B cell (primary cell): ENCODE measurements around the gene GLB1L3. TPM values are rescaled to one million over a fixed set of nuclear protein-coding genes. Genes with fewer than 3 reads are reported as not detected.
A peak's percentile ranks its signal among the peaks of the same experiment; 100 is the strongest.

Source experiments
- ATAC-seq: fragments of 200-7000 bp; cut with Tn5 transposase; one replicate; pipeline ENCODE4 v1.10.0; 2021; ENCODE audit warnings: low read depth, mild to moderate bottlenecking, moderate number of reproducible peaks, moderate library complexity
- CTCF ChIA-PET: fragments of 350-600 bp; sonication (Branson Sonifier 250); formaldehyde crosslinking; loops from one replicate; lab custom pipeline; 2021; ENCODE audit warnings: antibody characterized with exemption, inconsistent platforms; lab: Charles Lee
- POLR2A ChIA-PET: fragments of 350-600 bp; sonication (Branson Sonifier 250); formaldehyde crosslinking; loops from one replicate; lab custom pipeline; 2021; ENCODE audit warnings: antibody characterized with exemption; lab: Charles Lee
- DNase-seq: peaks from one replicate; pipeline ENCODE4 v3.0.0; 2013
- H2AFZ ChIP-seq: 2 replicates; pipeline ENCODE4 v1.6.1; 2012; ENCODE audit warnings: mild to moderate bottlenecking, low read depth, low read length; ENCODE audit not compliant: insufficient read depth, poor library complexity, severe bottlenecking
- H3K27ac ChIP-seq, 2 donors: 1 replicate in 1 of 2; 2 replicates in 1 of 2; pipeline ENCODE4 v1.5.1; 2012 to 2013; ENCODE audit warnings: low read length in 2 of 2, mild to moderate bottlenecking in 2 of 2, moderate library complexity in 1 of 2
- H3K27me3 ChIP-seq, 4 experiments: fragments of 200-600 bp in 1 of 4; sonication (generic) in 1 of 4; replicated peaks in 1 of 4; 1 replicate in 2 of 4; 2 replicates in 2 of 4; pipeline versions ENCODE4 v1.6.1 to v1.7.0; 2013 to 2016; ENCODE audit warnings: low read length in 3 of 4, mild to moderate bottlenecking in 2 of 4, mixed read lengths in 1 of 4, moderate library complexity in 1 of 4; ENCODE audit not compliant: insufficient read depth in 4 of 4, control insufficient read depth in 3 of 4; ENCODE audit errors: control extremely low read depth in 1 of 4
- H3K36me3 ChIP-seq, 2 experiments: replicated peaks in 1 of 2; 1 replicate in 1 of 2; 2 replicates in 1 of 2; pipeline versions ENCODE4 v1.6.1 to v1.7.1; 2013; ENCODE audit warnings: low read length in 1 of 2; ENCODE audit not compliant: insufficient read depth in 2 of 2, control insufficient read depth in 1 of 2; ENCODE audit errors: control extremely low read depth in 1 of 2, extremely low read depth in 1 of 2
- H3K4me1 ChIP-seq, 2 donors: fragments of 200-600 bp in 1 of 2; sonication (generic) in 1 of 2; 1 replicate in 1 of 2; 2 replicates in 1 of 2; pipeline versions ENCODE4 v1.5.1 to v1.6.1; 2013 to 2017; ENCODE audit warnings: low read length in 2 of 2; ENCODE audit not compliant: control insufficient read depth in 2 of 2, insufficient read depth in 2 of 2
- H3K4me2 ChIP-seq: replicated peaks from 2 replicates; pipeline ENCODE3; 2012; ENCODE audit warnings: mild to moderate bottlenecking, low read depth, low read length; ENCODE audit not compliant: poor library complexity, severe bottlenecking
- H3K4me3 ChIP-seq, 5 experiments: fragments of 200-600 bp in 1 of 5; sonication (generic) in 1 of 5; 1 replicate in 3 of 5; 2 replicates in 2 of 5; pipeline versions ENCODE4 v1.5.1 to v1.7.0; 2011 to 2016; ENCODE audit warnings: low read length in 4 of 5, mild to moderate bottlenecking in 4 of 5, low read depth in 2 of 5, control low read depth in 1 of 5, moderate library complexity in 1 of 5; ENCODE audit not compliant: insufficient read depth in 1 of 5; ENCODE audit errors: control extremely low read depth in 1 of 5, extremely low read depth in 1 of 5
- H3K79me2 ChIP-seq: fragments of 200-600 bp; sonication (generic); one replicate; pipeline ENCODE4 v1.6.0; 2016; ENCODE audit warnings: low read length; ENCODE audit not compliant: control insufficient read depth, insufficient read depth
- H3K9ac ChIP-seq: fragments of 200-600 bp; sonication (generic); 2 replicates; pipeline ENCODE4 v1.6.1; 2017; ENCODE audit warnings: mild to moderate bottlenecking, low read length, moderate library complexity
- H3K9me3 ChIP-seq, 3 donors: one replicate each; pipeline versions ENCODE4 v1.6.1 to v1.7.1; 2013; ENCODE audit warnings: low read length in 2 of 3; ENCODE audit not compliant: control insufficient read depth in 2 of 3, insufficient read depth in 1 of 3; ENCODE audit errors: control extremely low read depth in 1 of 3
- H4K20me1 ChIP-seq: 2 replicates; pipeline ENCODE4 v1.6.0; 2012; ENCODE audit warnings: mild to moderate bottlenecking, low read length; ENCODE audit not compliant: insufficient read depth, control insufficient read depth, poor library complexity, severe bottlenecking
- H3K27ac Mint-ChIP-seq: one replicate; pipeline ENCODE4 v1.8.0; 2021; ENCODE audit warnings: mixed read lengths
- H3K27me3 Mint-ChIP-seq: one replicate; pipeline ENCODE4 v1.8.0; 2021; ENCODE audit warnings: mixed read lengths
- H3K4me1 Mint-ChIP-seq: one replicate; pipeline ENCODE4 v1.8.0; 2021; ENCODE audit warnings: mixed read lengths
- H3K4me3 Mint-ChIP-seq: one replicate; pipeline ENCODE4 v1.8.0; 2021; ENCODE audit warnings: mixed read lengths
- H3K9me3 Mint-ChIP-seq: one replicate; pipeline ENCODE4 v1.8.0; 2022; ENCODE audit warnings: mixed read lengths; ENCODE audit not compliant: insufficient read depth
- CTCF ChIP-seq: fragments of 200-600 bp; IDR thresholded peaks from one replicate; pipeline ENCODE4 v1.8.0; 2022; ENCODE audit warnings: antibody characterized with exemption, mild to moderate bottlenecking
- EZH2 ChIP-seq: IDR thresholded peaks from 2 replicates; pipeline ENCODE4 v1.6.1; 2012; ENCODE audit warnings: borderline replicate concordance, low read depth, mild to moderate bottlenecking, moderate library complexity, low read length; ENCODE audit not compliant: insufficient read depth, poor library complexity, severe bottlenecking
- WGBS: methylation state at CpG from one replicate; pipeline ENCODE4 v1.1.5; 2013; ENCODE audit warnings: missing lambda C conversion rate; ENCODE audit not compliant: insufficient coverage; 5-methylcytosine and 5-hydroxymethylcytosine counted together
- intact Hi-C: fragments of 100-400 bp; cut with micrococcal nuclease; formaldehyde crosslinking; loops from one replicate; pipeline ENCODE4 v1.10.0; 2022
- polyA plus RNA-seq: library from polyadenylated mRNA; depleted of rRNA; stranded (reverse); fragments of >200 nt; gene quantifications from 2 replicates; pipeline ENCODE4 v1.2.3, GENCODE V29; 2012
- total RNA-seq, 2 donors: library from RNA; stranded (reverse); fragments of 120-200 nt in 1 of 2; gene quantifications; 1 replicate in 1 of 2; 2 replicates in 1 of 2; pipeline versions ENCODE4 v1.2.3 to v1.2.4, GENCODE V29; 2013 to 2022

The GLB1L3 gene
- total and polyA plus RNA-seq, 2 donors (not counting 1 experiment from before 2014, with no cell fraction given): not detected

GRCh38 chr11:134252346-134253187 is 23.6 kb upstream of the GLB1L3 start:
- intact Hi-C loops: loop anchor here (1.0 to 2.0 kb wide), 5 partner anchors 24 to 183 kb away; partner anchors contain the start of genes GLB1L2, JAM3 and VPS26B
- CTCF ChIA-PET: interaction anchor here (1.0 to 3.3 kb wide), 8 partner anchors 9 to 42 kb away, joined by 3 to 14 read pairs (median 4); partner anchors contain the start of genes NCAPD3 and VPS26B
- Histone ChIP-seq H3K27me3 (no peaks in the 10 kb centered on the region), H3K9ac (peak overlapping the region; percentile 82), H3K36me3 (peaks cover 0 to 29% of the 10 kb centered on the region in 2 experiments), H3K79me2 (peaks cover 7% of the 10 kb centered on the region), H4K20me1 (no peaks in the 10 kb centered on the region), H3K27ac (no peak overlapping the region), H2AFZ (peak overlapping the region; percentile 95), H3K9me3 (no peaks in the 10 kb centered on the region), H3K4me2 (peak overlapping the region; percentile 94), H3K4me1 (peaks cover 10 to 15% of the 10 kb centered on the region in 2 donors), H3K4me3 (peak overlapping the region; percentile 81 to 100 (median 93))
- POLR2A ChIA-PET: interaction anchor here (1.4 kb wide), 1 partner anchor 28 kb away, joined by 6 read pairs; the partner anchor contains the start of genes NCAPD3 and VPS26B
- DNase-seq (no peak), ATAC-seq (no peak)
- Mint-ChIP-seq H3K9me3 (no peaks in the 10 kb centered on the region), H3K4me1 (peaks cover 28% of the 10 kb centered on the region), H3K27me3 (no peaks in the 10 kb centered on the region), H3K27ac (peak overlapping the region; percentile 18), H3K4me3 (peak overlapping the region; percentile 91)
- WGBS: 12% methylated on average over 18 of the region's 27 CpGs
- no peak for TF ChIP-seq EZH2
- TF ChIP-seq CTCF: no peak
